ENCODE results near the gene S100PBP. TPM values are rescaled to one million over a fixed set of nuclear protein-coding genes. Genes with fewer than 3 reads are reported as not detected.
A peak's percentile ranks its signal among the peaks of the same experiment; 100 is the strongest.

The S100PBP gene
- total and polyA plus RNA-seq, 2 of the 13 experiments (the other 11 are each of a cell fraction or from before 2014, with no cell fraction given) = 20.4 to 26.1 TPM

DNA sequence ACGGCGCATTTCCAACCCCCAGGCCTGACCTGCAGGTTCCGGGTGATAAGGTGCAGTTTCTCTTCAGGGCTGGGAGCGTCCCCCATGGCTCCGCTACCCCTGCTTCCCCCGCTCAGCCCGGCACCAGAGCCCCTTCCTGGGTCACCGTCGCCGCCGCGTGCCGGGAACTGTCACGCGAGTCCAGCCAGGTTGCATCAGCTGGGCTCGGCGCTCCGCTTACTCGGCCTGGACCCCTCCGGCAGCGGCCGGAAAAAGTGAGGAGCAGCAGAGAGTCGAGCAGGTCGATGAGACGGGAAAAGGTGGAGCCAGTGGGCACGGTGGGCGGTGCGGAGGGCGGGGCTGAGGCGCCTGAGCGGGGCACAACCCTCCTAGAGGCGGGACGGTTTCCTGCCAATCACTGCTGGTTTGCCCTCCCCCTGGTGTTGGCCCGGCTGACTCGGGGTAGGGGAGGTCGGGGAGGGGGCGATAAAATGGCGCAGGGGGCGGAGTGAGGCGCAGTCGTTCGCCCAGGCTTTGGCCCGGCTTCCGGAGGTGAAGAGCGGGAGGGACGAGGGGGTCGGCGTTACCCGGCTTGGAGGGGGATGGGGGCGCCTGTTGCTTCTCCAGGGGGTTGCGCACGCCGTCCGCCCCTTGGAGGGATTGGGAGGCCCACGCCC lies at the start of gene S100PBP, which contains the start of gene YARS1 (continued):
- TF ChIP-seq, protein P1, sequence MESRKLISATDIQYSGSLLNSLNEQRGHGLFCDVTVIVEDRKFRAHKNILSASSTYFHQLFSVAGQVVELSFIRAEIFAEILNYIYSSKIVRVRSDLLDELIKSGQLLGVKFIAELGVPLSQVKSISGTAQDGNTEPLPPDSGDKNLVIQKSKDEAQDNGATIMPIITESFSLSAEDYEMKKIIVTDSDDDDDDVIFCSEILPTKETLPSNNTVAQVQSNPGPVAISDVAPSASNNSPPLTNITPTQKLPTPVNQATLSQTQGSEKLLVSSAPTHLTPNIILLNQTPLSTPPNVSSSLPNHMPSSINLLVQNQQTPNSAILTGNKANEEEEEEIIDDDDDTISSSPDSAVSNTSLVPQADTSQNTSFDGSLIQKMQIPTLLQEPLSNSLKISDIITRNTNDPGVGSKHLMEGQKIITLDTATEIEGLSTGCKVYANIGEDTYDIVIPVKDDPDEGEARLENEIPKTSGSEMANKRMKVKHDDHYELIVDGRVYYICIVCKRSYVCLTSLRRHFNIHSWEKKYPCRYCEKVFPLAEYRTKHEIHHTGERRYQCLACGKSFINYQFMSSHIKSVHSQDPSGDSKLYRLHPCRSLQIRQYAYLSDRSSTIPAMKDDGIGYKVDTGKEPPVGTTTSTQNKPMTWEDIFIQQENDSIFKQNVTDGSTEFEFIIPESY (CRISPR knock-in tag; IDR thresholded peaks at IDR 0.05) = peak; percentile 72; the same call in 1 of the 2 replicates
- TF ChIP-seq GABPB1 (CRISPR knock-in tag; IDR thresholded peaks at IDR 0.05) = peak; percentile 96
- TF ChIP-seq FUBP1 (CRISPR knock-in tag; IDR thresholded peaks at IDR 0.05; ENCODE audit: borderline replicate concordance) = no peak; the same call in 1 of the 2 replicates
- no peak for TF ChIP-seq NAIF1 (CRISPR knock-in tag; IDR thresholded peaks at IDR 0.05; ENCODE audit: borderline replicate concordance)
- TF ChIP-seq ZNF724P (CRISPR knock-in tag; IDR thresholded peaks at IDR 0.05; ENCODE audit: borderline replicate concordance) = peak; percentile 97
- peak; percentile 92; the same call in 1 of the 2 replicates for TF ChIP-seq ZNF224 (CRISPR knock-in tag; IDR thresholded peaks at IDR 0.05)
- peak; percentile 74 for TF ChIP-seq ATF7 (IDR thresholded peaks at IDR 0.05)
- peak; percentile 92 for TF ChIP-seq ATF7 (CRISPR knock-in tag; IDR thresholded peaks at IDR 0.05)
- peak; percentile 95 for TF ChIP-seq AKAP8 (CRISPR knock-in tag; IDR thresholded peaks at IDR 0.05)
- TF ChIP-seq RARG (CRISPR knock-in tag; IDR thresholded peaks at IDR 0.05; ENCODE audit: low read depth) = 0 out of 2 replicates have a peak, but pooled peaks have one; percentile 91
- TF ChIP-seq EEA1 (CRISPR knock-in tag; IDR thresholded peaks at IDR 0.05; ENCODE audit: borderline replicate concordance) = no peak; the same call in 1 of the 2 replicates
- 0 out of 2 replicates have a peak, but pooled peaks have one; percentile 86 for TF ChIP-seq ZNF879 (CRISPR knock-in tag; IDR thresholded peaks at IDR 0.05)
- TF ChIP-seq CBX1 (IDR thresholded peaks at IDR 0.05; ENCODE audit: low read depth) = peak; percentile 87
- 0 out of 2 replicates have a peak, but pooled peaks have one; percentile 24 for TF ChIP-seq ZNF256 (CRISPR knock-in tag; conservative IDR thresholded peaks at IDR 0.05)
- TF ChIP-seq KDM2A (CRISPR knock-in tag; IDR thresholded peaks at IDR 0.05; ENCODE audit: borderline replicate concordance, low read depth) = peak; percentile 91
- peak; percentile 99 for TF ChIP-seq ARID4A (CRISPR knock-in tag; IDR thresholded peaks at IDR 0.05; ENCODE audit: borderline replicate concordance)
- TF ChIP-seq ZFP90 (CRISPR knock-in tag; IDR thresholded peaks at IDR 0.05; ENCODE audit: borderline replicate concordance) = peak; percentile 82; the same call in 1 of the 2 replicates
- TF ChIP-seq, protein P2, sequence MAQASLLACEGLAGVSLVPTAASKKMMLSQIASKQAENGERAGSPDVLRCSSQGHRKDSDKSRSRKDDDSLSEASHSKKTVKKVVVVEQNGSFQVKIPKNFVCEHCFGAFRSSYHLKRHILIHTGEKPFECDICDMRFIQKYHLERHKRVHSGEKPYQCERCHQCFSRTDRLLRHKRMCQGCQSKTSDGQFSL (CRISPR knock-in tag; IDR thresholded peaks at IDR 0.05) = peak; percentile 84
- peak; percentile 54 for TF ChIP-seq HNF4A (CRISPR knock-in tag; IDR thresholded peaks at IDR 0.05)
- peak; percentile 29; the same call in 1 of the 2 replicates for TF ChIP-seq CHD2 (IDR thresholded peaks at IDR 0.05; ENCODE audit: low read depth, low read length)
- no peak for TF ChIP-seq JARID2 (CRISPR knock-in tag; IDR thresholded peaks at IDR 0.05; ENCODE audit: insufficient replicate concordance)
- peak; percentile 98 for TF ChIP-seq PHF5A (CRISPR knock-in tag; IDR thresholded peaks at IDR 0.05; ENCODE audit: low read depth, unreplicated experiment)
